ENCODE data around the gene KIF5A. TPM values are rescaled to one million over a fixed set of nuclear protein-coding genes. Genes with fewer than 3 reads are reported as not detected.
A peak's percentile ranks its signal among the peaks of the same experiment; 100 is the strongest.

KIF5A gene
- total and polyA plus RNA-seq, 2 of the 13 experiments (the other 11 are each of a cell fraction or from before 2014, with no cell fraction given), result 1.6 to 11.9 TPM

DNA sequence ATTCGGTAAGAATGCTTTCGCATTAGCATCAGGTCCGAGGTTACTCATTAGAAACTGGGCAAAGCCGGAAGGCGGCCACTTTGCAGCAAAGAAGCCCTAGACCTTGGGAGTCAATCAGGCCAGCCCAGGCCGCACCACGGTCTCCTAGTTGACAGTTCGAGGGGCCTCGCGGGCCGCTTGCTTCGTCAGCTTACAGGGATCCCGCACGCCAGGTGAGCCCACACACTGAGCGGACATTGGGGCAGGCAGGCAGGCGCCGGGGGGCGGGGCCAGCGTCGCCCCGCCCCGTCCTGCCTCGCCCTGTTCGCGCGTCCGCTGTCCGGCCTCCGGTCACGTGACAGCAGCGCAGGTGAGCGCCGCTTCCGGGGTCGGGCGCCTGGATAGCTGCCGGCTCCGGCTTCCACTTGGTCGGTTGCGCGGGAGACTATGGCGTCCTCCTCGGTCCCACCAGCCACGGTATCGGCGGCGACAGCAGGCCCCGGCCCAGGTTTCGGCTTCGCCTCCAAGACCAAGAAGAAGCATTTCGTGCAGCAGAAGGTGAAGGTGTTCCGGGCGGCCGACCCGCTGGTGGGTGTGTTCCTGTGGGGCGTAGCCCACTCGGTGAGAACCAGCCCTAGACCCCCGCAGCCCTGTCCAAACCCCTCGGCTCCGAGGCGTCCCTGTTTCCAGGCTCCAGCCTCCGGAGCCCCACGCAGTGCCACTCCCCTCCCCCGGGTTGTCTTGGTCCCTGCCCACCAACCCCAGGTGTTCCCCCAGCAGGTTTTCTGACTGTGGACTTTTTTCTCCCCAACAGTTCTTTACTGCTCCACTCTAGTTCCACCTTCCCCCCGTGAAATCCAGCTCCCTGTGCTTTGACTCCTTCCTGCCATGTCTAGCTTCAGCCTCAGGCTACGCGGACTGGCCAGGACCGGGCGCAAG is 41.3 kb downstream of the KIF5A start, which contains the start of gene PIP4K2C (continued):
- TF ChIP-seq, protein P1, sequence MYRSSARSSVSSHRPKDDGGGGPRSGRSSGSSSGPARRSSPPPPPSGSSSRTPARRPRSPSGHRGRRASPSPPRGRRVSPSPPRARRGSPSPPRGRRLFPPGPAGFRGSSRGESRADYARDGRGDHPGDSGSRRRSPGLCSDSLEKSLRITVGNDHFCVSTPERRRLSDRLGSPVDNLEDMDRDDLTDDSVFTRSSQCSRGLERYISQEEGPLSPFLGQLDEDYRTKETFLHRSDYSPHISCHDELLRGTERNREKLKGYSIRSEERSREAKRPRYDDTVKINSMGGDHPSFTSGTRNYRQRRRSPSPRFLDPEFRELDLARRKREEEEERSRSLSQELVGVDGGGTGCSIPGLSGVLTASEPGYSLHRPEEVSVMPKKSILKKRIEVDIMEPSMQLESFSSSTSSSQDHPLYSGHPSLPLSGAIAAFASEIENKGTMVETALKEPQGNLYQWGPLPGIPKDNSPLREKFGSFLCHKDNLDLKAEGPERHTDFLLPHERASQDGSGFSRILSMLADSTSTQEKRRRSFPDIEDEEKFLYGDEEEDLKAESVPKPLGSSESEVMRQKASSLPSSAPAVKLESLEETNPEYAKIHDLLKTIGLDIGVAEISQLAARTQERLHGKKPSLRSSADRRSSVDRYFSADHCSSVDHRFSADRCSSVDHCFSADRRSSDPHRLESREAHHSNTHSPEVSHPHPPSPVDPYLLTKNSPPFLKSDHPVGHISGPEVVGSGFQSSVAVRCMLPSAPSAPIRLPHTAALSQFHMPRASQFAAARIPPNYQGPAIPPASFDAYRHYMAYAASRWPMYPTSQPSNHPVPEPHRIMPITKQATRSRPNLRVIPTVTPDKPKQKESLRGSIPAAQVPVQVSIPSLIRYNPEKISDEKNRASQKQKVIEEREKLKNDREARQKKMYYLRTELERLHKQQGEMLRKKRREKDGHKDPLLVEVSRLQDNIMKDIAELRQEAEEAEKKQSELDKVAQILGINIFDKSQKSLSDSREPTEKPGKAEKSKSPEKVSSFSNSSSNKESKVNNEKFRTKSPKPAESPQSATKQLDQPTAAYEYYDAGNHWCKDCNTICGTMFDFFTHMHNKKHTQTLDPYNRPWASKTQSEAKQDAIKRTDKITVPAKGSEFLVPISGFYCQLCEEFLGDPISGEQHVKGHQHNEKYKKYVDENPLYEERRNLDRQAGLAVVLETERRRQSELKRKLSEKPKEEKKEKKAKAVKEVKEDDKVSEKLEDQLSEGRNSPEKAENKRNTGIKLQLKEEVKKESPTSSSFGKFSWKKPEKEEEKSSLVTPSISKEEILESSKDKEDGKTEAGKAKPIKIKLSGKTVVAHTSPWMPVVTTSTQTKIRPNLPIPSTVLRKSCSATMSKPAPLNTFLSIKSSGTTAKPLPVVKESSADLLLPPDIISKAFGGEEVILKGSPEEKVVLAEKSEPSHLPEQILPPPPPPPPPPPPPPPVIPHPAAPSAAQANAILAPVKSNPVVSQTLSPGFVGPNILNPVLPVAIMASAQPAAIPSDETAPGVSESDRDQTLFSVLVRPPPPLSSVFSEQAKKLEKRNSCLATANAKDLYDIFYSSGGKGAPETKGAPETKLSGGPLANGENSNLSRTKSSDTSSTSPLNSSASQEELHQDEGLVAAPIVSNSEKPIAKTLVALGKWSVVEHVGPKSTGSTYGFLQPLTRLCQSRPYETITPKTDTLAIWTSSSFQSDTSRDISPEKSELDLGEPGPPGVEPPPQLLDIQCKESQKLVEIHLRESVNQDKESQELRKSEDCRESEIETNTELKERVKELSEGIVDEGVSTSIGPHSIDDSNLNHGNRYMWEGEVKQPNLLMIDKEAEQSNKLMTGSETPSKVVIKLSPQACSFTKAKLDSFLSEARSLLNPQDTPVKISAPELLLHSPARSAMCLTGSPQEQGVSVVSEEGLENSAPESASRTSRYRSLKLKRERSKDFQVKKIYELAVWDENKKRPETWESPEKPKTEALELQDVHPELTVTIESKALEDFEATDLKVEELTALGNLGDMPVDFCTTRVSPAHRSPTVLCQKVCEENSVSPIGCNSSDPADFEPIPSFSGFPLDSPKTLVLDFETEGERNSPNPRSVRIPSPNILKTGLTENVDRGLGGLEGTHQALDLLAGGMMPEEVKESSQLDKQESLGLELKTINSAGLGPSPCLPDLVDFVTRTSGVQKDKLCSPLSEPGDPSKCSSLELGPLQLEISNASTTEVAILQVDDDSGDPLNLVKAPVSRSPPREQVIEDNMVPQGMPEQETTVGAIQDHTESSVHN (CRISPR knock-in tag; IDR thresholded peaks at IDR 0.05), result no peak
- TF ChIP-seq HNF4A (CRISPR knock-in tag; IDR thresholded peaks at IDR 0.05) (no peak), ZNF589 (CRISPR knock-in tag; conservative IDR thresholded peaks at IDR 0.05) (no peak), CCDC6 (CRISPR knock-in tag; IDR thresholded peaks at IDR 0.05) (no peak), SMARCC2 (IDR thresholded peaks at IDR 0.05) (no peak), ZBTB3 (CRISPR knock-in tag; IDR thresholded peaks at IDR 0.05; ENCODE audit: borderline replicate concordance, low read depth) (no peak), ZNF30 (CRISPR knock-in tag; IDR thresholded peaks at IDR 0.05) (no peak), HNRNPLL (IDR thresholded peaks at IDR 0.05; ENCODE audit: low read depth, low read length, poor library complexity, severe bottlenecking) (peak; percentile 45), ZMYM2 (CRISPR knock-in tag; IDR thresholded peaks at IDR 0.05) (no peak), SCMH1 (CRISPR knock-in tag; IDR thresholded peaks at IDR 0.05; ENCODE audit: borderline replicate concordance) (no peak)
- TF ChIP-seq, protein P2, sequence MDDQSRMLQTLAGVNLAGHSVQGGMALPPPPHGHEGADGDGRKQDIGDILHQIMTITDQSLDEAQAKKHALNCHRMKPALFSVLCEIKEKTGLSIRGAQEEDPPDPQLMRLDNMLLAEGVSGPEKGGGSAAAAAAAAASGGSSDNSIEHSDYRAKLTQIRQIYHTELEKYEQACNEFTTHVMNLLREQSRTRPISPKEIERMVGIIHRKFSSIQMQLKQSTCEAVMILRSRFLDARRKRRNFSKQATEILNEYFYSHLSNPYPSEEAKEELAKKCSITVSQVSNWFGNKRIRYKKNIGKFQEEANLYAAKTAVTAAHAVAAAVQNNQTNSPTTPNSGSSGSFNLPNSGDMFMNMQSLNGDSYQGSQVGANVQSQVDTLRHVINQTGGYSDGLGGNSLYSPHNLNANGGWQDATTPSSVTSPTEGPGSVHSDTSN (CRISPR knock-in tag; IDR thresholded peaks at IDR 0.05; ENCODE audit: borderline replicate concordance), result no peak
- TF ChIP-seq, protein P3, sequence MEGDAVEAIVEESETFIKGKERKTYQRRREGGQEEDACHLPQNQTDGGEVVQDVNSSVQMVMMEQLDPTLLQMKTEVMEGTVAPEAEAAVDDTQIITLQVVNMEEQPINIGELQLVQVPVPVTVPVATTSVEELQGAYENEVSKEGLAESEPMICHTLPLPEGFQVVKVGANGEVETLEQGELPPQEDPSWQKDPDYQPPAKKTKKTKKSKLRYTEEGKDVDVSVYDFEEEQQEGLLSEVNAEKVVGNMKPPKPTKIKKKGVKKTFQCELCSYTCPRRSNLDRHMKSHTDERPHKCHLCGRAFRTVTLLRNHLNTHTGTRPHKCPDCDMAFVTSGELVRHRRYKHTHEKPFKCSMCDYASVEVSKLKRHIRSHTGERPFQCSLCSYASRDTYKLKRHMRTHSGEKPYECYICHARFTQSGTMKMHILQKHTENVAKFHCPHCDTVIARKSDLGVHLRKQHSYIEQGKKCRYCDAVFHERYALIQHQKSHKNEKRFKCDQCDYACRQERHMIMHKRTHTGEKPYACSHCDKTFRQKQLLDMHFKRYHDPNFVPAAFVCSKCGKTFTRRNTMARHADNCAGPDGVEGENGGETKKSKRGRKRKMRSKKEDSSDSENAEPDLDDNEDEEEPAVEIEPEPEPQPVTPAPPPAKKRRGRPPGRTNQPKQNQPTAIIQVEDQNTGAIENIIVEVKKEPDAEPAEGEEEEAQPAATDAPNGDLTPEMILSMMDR (CRISPR knock-in tag; IDR thresholded peaks at IDR 0.05), result peak; percentile 1; the same call in 1 of the 2 replicates
- TF ChIP-seq, protein P4, sequence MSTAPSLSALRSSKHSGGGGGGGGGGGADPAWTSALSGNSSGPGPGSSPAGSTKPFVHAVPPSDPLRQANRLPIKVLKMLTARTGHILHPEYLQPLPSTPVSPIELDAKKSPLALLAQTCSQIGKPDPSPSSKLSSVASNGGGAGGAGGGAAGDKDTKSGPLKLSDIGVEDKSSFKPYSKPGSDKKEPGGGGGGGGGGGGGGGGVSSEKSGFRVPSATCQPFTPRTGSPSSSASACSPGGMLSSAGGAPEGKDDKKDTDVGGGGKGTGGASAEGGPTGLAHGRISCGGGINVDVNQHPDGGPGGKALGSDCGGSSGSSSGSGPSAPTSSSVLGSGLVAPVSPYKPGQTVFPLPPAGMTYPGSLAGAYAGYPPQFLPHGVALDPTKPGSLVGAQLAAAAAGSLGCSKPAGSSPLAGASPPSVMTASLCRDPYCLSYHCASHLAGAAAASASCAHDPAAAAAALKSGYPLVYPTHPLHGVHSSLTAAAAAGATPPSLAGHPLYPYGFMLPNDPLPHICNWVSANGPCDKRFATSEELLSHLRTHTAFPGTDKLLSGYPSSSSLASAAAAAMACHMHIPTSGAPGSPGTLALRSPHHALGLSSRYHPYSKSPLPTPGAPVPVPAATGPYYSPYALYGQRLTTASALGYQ (CRISPR knock-in tag; IDR thresholded peaks at IDR 0.05), result no peak
